K562 (cell line): Measurements from ENCODE around the gene SEPTIN1. TPM values are rescaled to one million over a fixed set of nuclear protein-coding genes. Genes with fewer than 3 reads are reported as not detected.

Source experiments
- BMI1 ChIP-seq: fragments of 150-350 bp; IDR thresholded peaks from 2 replicates; pipeline ENCODE4 v1.6.1; 2014; ENCODE audit warnings: low read length
- CHD1 ChIP-seq: fragments of 200-600 bp; sonication (generic); IDR thresholded peaks from one replicate; pipeline ENCODE4 v1.6.1; 2012; ENCODE audit warnings: mild to moderate bottlenecking, moderate library complexity, low read length, inconsistent platforms
- DIDO1 ChIP-seq: fragments of 450-650 bp; IDR thresholded peaks from 2 replicates; pipeline ENCODE4 v1.6.1; 2016; ENCODE audit warnings: low read depth, missing biosample characterization, missing genetic modification characterization
- DMBX1 ChIP-seq: fragments of 250-450 bp; sonication (Bioruptor Pico); IDR thresholded peaks from 2 replicates; pipeline ENCODE4 v1.8.0; 2022; ENCODE audit warnings: inconsistent platforms, mild to moderate bottlenecking, moderate library complexity, borderline replicate concordance
- E2F6 ChIP-seq, 2 experiments: IDR thresholded peaks; 2 replicates each; pipeline ENCODE4 v1.6.1; 2011; ENCODE audit warnings: borderline replicate concordance in 1 of 2, control low read depth in 1 of 2, low read depth in 1 of 2, low read length in 1 of 2, mild to moderate bottlenecking in 1 of 2, mixed read lengths in 1 of 2, moderate library complexity in 1 of 2; ENCODE audit not compliant: insufficient read depth in 1 of 2, insufficient read length in 1 of 2, poor library complexity in 1 of 2, severe bottlenecking in 1 of 2; ENCODE audit errors: extremely low read depth in 1 of 2
- FUS ChIP-seq: fragments of 200-400 bp; formaldehyde crosslinking; optimal IDR thresholded peaks from 2 replicates; pipeline ENCODE3; 2017; ENCODE audit warnings: low read depth, low read length
- GTF2A2 ChIP-seq: IDR thresholded peaks from 2 replicates; pipeline ENCODE4 v1.6.1; 2016; ENCODE audit warnings: mild to moderate bottlenecking, missing genetic modification characterization, missing compliant biosample characterization
- HEY1 ChIP-seq: fragments of 250-450 bp; sonication (Bioruptor Pico); IDR thresholded peaks from 2 replicates; pipeline ENCODE4 v1.5.0; 2020; ENCODE audit warnings: mild to moderate bottlenecking, moderate library complexity, borderline replicate concordance
- HIVEP1 ChIP-seq: fragments of 250-450 bp; sonication (Bioruptor Pico); IDR thresholded peaks from 2 replicates; pipeline ENCODE4 v1.4.0; 2020; ENCODE audit warnings: mild to moderate bottlenecking
- HNRNPH1 ChIP-seq: fragments of 200-400 bp; formaldehyde crosslinking; optimal IDR thresholded peaks from 2 replicates; pipeline ENCODE3; 2017; ENCODE audit warnings: low read depth, mild to moderate bottlenecking, low read length, moderate library complexity
- KLF16 ChIP-seq: IDR thresholded peaks from 2 replicates; pipeline ENCODE4 v1.6.1; 2016; ENCODE audit warnings: antibody characterized with exemption
- MAFG ChIP-seq: fragments of 450-650 bp; conservative IDR thresholded peaks from 2 replicates; pipeline ENCODE4 v1.6.1; 2016; ENCODE audit warnings: missing genetic modification characterization, missing compliant biosample characterization
- MNT ChIP-seq, 2 experiments: fragments of 450-650 bp; conservative IDR thresholded peaks; 2 replicates each; pipeline ENCODE4 v1.6.1; 2017; ENCODE audit warnings: mild to moderate bottlenecking in 2 of 2, moderate library complexity in 2 of 2
- MTA1 ChIP-seq: fragments of 450-650 bp; IDR thresholded peaks from 2 replicates; pipeline ENCODE4 v1.6.1; 2017; ENCODE audit warnings: borderline replicate concordance
- NBN ChIP-seq: fragments of 450-650 bp; IDR thresholded peaks from 2 replicates; pipeline ENCODE4 v1.6.1; 2016; ENCODE audit warnings: low read depth, mild to moderate bottlenecking
- PHF8 ChIP-seq: fragments of 200-600 bp; sonication (generic); IDR thresholded peaks from 2 replicates; pipeline ENCODE4 v1.6.1; 2012; ENCODE audit warnings: mixed run types, mild to moderate bottlenecking, inconsistent platforms, low read length, moderate library complexity, borderline replicate concordance
- POU5F1 ChIP-seq: fragments of 150-350 bp; IDR thresholded peaks from 2 replicates; pipeline ENCODE4 v1.6.1; 2014; ENCODE audit warnings: borderline replicate concordance, low read length, low read depth, mild to moderate bottlenecking; ENCODE audit not compliant: partially characterized antibody
- RBM17 ChIP-seq: fragments of 200-400 bp; formaldehyde crosslinking; IDR thresholded peaks from 2 replicates; pipeline ENCODE4 v1.6.1; 2017; ENCODE audit warnings: low read depth, mild to moderate bottlenecking, low read length, borderline replicate concordance
- ZBTB7A ChIP-seq: IDR thresholded peaks from 2 replicates; pipeline ENCODE4 v1.6.1; 2011; ENCODE audit warnings: low read depth, mild to moderate bottlenecking, low read length, moderate library complexity, borderline replicate concordance; ENCODE audit not compliant: control insufficient read depth
- ZNF175 ChIP-seq: fragments of 200-800 bp; sonication (Bioruptor generic); IDR thresholded peaks from 2 replicates; pipeline ENCODE4 v1.6.1; 2016; ENCODE audit warnings: low read depth, mild to moderate bottlenecking, missing genetic modification characterization, missing compliant biosample characterization
- polyA plus RNA-seq, 8 experiments: library from polyadenylated mRNA; depleted of rRNA in 4 of 8; stranded (reverse) in 5 of 8; unstranded in 3 of 8; fragments of >200 nt; fragmentation: Nextera tagmentation in 2 of 8; fragmentation: Illumina TruSeq in 1 of 8; extraction: Ambion mirVana in 2 of 8; extraction: Trizol in 1 of 8; gene quantifications; 2 replicates each; pipeline versions ENCODE4 v1.2.1 to v1.2.3, GENCODE V29; 2011 to 2014; ENCODE audit warnings: inconsistent platforms in 1 of 8, missing spikeins in 1 of 8
- total RNA-seq, 7 experiments: library from RNA; depleted of rRNA in 6 of 7; stranded (reverse); fragments of >200 nt in 6 of 7; fragmentation: Illumina TruSeq in 2 of 7; extraction: Trizol in 2 of 7; gene quantifications; 2 replicates each; pipeline versions ENCODE4 v1.2.1 to v1.2.3, GENCODE V29; 2011 to 2021; ENCODE audit warnings: low replicate concordance in 1 of 7

Gene SEPTIN1
- total and polyA plus RNA-seq, 9 of the 15 experiments (the other 6 are each of a cell fraction or from before 2014, with no cell fraction given), result 0.23 to 5.6 (median 1.7) TPM; not detected in 1

- TF ChIP-seq NBN (peak; percentile 7; the same call in 1 of the 2 replicates), DMBX1 (CRISPR knock-in tag) (peak; percentile 77), KLF16 (no peak), ZBTB7A (no peak; the same call in 1 of the 2 replicates), DIDO1 (tag) (no peak), ZNF175 (CRISPR knock-in tag) (0 out of 2 replicates have a peak, but pooled peaks have one; percentile 68), RBM17 (no peak), GTF2A2 (no peak), BMI1 (no peak), HNRNPH1 (no peak), POU5F1 (no peak), HIVEP1 (CRISPR knock-in tag) (no peak), CHD1 (no peak), MNT (conservative IDR thresholded peaks at IDR 0.05) (peak in 1 of 2 experiments; percentile 1; a peak in 2 of 4 replicates), FUS (no peak), MAFG (tag) (no peak), MTA1 (no peak), HEY1 (CRISPR knock-in tag) (no peak), E2F6 (IDR thresholded peaks at IDR 0.05; ENCODE audit: borderline replicate concordance in 1 of 2, extremely low read depth in 1 of 2, insufficient read depth in 1 of 2, insufficient read length in 1 of 2, low read depth in 1 of 2, low read length in 1 of 2, poor library complexity in 1 of 2, severe bottlenecking in 1 of 2) (peak; percentile 78 to 91), PHF8 (no peak)
Measured at GRCh38 chr16:30430428-30430970, 48.1 kb upstream of the SEPTIN1 start (continued).
